Measurements from ENCODE around the gene ALDH5A1.

The ALDH5A1 gene

DNA sequence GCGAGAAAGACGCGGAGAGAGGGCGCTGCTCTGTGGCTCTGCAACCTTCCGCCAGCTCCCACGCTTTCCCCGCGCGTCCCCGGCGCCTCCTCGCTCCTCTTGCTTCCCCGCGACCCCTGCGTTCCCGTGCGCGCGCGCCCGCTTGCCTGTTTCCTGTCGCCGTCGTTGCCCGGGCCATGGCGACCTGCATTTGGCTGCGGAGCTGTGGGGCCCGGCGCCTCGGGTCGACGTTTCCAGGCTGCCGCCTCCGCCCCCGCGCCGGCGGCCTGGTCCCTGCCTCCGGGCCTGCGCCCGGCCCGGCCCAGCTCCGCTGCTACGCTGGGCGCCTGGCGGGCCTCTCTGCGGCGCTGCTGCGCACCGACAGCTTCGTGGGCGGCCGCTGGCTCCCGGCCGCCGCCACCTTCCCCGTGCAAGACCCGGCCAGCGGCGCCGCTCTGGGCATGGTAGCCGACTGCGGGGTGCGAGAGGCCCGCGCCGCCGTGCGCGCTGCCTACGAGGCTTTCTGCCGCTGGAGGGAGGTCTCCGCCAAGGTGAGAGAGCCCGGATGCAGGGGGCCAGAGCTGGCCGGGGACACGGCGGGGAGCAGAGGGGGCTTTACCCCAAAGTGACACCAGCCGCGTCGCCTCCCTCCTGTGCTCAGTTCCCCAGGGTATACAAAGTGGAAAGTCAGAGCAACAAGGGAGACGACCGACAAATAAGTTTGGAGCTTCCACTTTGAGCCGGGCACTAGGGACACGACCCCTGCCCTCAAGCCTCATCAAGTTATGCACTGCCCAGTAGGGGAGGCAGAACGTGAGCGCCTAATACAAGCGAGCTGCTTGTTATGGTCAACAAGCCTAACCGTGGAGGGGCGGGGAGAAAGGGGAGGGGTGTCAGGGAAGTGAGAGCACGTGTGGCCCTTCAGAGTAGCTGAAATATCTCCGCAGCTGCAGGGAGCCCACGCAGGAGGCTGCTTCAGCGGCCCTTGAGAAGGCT, at the start of gene ALDH5A1:
Gene ALDH5A1, plus strand, starts transcription at position 149 of the 975 bp plus-strand sequence. Its CDS starts 28 bp downstream, at position 177.
- peak; percentile 74 for DNase-seq

DNA sequence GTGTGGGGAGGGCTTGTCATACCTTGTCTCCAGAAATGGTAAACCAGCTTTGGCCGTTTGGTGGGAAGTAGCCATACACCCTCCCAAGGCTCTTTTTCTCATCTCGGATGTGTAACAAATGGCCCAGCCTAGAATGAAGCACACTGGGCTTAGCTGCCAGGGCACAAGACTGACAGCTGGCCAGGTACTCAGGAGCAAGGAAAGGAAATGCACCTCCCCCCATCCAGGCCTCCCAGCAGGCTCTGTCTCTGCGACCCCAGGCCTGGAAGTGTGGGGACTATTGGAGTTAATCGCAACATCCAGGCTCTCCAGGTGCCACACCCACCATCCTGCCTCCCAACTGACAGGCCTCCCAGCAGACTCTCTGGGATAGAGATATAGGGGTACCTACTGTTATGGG, 49.1 kb upstream of the ALDH5A1 start:
- no peak for DNase-seq

DNA sequence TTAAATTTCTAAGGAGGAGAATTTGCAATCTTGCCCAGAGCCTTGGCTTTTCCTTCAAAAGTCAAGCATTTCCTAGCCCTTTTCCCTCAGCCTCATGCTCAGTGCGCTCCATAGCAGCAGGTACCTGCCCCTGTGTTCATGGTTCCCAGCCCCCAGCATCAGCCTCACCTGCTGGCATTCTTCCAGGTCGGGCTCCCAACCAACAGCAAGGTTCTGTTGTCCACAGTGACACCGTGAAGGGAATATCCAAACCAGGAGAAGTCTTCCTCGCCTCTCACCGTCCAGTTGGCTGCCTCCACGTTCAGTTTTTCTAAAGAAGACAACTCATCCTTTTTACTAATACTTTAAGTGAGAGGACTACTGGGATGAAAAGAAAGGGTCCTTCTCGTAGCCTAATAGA, 48.1 kb upstream of the ALDH5A1 start:
- no peak for DNase-seq

DNA sequence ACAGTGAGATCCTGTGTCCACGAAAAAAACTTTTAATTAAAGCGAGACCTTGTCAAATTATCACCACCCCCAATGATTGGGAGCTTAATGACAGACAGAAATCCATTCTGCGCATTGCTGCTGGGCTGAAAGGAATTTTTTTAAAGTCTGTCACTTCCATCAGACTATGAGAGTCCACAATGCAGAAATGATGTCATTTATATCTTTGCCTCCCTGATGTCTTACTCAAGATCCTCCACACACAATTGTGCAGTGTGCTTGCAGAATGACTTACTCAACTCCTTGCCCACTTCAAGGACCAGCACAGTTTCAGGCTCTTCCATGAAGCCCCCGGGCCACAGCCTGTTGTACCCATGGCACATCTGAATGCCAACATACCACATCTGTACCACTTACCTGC, 46.4 kb upstream of the ALDH5A1 start:
- DNase-seq: no peak

DNA sequence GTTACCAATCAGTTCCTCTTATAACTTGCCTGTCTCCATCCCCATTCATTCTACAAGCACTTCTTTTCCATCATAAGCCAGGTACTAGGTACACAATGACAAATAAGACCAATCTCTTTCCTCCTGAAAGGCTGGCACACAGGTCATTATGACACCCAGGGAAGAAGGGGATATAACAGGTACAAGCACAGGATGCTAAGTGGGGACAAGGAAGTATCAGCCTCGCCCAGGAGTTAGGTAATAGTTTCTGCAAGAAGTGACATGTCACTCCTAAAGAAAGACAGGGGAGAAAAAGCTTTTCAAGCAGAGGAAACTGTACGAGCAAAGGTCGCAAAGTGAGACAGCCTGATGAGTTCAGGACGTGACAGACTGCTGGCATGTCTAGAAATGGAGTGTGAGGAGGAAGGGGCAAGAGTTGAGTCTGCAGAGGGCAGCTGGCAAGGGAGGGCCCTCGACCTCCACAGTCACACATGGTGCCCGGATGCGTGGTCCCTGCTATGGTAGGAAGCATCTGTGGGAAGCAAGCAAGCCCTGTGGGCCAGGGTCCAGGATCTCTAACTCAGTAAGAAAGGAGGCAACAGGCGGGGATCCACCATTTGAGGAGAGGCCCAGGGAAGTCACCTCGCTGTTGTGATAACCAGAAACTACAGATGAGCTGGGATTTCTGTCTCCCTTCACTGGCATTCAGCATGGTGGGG, 45.8 kb upstream of the ALDH5A1 start:
- DNase-seq: no peak

DNA sequence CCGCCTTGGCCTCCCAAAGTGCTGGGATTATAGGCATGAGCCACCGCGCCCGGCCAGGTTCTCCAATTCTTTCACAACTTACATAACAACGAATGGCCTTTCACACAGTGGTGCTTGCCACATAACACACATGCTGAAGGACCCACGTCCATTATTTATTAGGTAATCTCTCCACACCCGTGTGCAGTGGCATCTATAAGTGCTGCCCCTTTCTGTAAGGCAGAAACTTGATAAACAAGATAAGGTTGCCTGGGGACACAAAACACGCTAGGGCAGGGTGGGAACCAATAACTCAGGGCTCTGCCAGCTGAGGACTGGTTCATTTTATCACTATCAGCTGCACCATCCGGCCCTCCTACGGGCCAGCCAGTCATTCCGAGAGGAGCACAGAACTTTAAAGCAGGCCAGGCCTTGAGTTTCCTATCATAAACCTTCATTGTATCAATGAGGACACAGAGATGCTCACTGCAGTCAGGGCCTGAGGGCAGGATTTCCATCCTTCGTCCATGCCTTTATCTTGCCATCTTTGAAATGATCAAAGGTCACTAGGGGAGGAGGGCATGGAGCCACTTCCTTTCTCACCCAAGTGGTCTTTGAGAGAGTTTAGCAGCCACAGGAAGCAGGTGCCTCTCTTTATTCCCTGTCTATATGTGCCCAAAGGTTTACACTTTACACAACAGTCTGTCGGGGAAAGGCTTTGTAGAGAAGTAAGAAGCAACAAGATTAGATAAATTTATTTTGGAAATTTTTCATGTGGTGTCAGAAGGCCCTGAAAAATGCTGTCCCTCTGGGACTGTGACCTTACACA, 43.0 kb upstream of the ALDH5A1 start:
- no peak for DNase-seq

DNA sequence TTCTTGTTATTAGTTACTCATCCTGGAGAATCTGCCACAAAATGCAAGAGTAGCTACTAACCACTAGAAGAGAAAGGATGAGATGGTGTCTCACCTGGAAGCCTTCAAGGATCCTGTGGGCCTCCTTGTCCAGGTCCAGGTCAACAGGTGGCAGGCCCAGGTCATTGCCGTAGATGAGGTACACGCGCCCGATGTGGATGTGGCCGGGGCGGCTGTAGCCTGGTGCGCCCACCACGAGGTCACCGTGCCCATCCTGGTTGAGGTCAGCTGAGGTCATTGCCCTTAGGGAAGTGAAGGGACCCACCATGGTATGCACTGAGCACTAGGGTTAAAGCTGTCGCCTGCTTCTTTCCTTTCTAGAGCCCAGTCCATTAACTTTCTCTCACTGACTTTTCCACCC, 40.8 kb upstream of the ALDH5A1 start:
- DNase-seq: no peak

DNA sequence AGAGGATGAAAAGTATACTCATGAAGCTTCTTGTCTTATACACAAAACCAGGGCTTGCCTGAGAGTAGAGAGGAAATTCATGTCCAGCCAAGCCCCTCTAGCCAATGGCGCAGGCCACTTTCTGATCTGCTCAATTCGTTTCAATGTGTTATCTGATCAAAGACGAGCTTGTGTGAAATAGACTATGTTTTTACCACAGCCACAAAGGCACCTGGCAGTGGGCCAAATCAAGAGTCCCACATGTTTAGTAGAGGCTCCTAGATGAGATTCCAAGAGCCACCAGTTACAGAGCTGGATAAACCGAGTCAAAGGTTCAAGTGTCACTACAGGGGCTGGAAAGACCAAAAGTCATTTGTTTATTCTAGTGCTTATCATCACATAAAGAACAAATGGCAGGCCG, 40.3 kb upstream of the ALDH5A1 start:
- DNase-seq: no peak

DNA sequence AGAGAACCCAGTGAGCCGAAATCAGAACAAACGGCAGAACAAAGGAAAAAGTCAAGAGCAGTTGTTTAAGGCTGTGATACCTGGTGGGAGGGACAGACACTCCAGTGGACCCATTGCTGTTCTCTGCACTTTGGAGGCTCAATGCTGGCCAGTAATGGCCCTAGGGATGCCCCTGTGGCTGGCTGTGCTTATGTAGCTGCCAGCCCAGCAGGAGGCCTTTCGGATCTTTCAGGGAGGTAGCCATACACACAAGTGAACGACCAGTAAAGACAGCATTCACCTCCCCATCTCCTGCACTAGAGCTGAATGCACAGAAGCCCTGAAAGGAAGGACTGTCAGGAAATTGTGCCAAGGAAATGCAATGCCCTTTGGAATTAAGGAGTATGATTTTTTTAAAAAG, 39.7 kb upstream of the ALDH5A1 start:
- DNase-seq: no peak

DNA sequence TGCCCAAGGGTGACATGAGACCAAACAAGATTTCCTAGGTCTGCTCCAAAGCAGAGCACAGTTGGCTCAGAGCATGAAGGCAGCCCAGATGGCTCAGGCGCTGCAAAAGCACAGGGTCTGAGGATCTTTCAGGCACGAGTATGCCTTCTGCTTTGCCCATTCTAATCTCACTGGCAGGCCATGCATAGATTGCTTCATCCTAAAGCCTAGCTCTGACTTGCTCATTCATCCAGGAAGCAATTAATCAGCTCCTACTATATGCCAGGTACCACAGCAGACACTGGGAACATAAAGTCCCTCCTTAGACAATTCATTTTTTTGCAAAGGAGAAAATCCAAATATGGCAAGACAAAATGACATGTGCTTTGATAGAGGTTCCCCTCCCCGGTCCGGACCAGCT, 36.6 kb upstream of the ALDH5A1 start:
- DNase-seq: no peak

DNA sequence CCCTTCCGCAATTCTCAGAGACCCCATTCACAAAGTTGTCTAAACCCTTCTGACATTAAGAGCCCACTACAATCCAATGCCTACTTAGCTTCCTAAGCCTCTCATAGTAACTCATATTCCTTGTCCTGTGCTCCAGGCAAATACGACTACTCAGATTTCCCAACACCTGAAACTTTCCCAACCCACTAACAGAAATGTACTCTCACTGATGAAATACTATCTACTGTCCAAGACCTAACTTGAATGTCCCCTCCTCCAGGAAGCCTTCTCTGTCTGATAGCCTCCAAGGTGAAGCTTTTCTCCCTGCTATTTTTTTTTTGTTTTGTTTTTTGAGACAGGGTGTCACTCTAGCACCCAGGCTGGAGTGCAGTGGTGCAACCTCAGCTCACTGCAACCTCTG, 35.8 kb upstream of the ALDH5A1 start:
- DNase-seq: no peak

DNA sequence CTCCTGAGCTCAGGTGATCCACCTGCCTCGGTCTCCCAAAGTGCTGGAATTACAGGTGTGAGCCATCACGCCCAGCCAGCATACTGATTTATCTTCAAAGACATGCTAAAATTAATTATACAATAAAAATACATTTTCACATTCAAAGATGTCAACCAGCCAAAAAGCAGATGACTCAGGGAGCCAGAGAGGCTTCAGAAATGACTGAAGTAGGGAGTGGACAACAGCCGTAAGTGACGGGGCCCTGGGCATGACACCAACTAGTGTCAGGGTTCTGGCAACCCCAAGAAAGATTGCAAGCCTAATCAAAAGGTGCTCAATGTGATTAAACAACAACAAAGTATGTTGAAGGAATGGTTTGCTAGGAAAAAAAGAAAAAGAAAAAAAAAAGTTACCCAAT, 33.8 kb upstream of the ALDH5A1 start:
- DNase-seq: no peak

DNA sequence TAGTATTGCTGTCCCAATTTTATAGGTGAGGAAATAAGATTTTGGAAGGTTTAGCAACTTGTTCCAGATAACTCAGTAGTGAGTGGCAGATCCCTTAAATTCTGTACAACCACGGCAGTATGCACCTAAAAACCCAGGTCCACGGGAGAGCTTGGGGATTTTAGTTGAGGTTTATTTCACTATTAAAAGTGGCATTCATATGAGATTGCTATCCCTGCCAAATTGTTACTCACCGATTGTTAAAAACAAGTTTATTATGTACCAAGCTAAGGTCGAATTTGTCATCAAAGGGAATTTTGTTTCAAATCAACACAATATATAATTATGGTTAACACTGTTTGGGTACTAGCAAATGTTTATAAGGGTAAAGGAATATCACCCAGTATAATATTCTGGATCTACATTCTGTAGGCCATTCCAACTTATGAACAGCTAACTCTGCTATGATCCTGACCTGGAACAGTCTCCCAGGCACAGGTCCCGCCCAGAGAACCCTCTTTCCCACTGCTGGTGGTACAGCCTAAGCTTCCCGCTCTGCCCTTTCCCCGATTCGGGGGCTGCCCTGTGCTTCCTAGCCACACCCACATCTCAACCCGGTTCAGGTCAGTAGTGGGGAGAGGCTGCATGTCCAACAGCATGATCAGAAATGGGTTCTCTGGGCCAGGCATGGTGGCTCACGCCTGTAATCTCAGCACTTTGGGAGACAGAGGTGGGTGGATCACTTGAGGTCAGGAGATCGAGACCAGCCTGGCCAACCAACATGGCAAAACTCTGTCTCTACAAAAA, 30.3 kb upstream of the ALDH5A1 start:
- DNase-seq: no peak

DNA sequence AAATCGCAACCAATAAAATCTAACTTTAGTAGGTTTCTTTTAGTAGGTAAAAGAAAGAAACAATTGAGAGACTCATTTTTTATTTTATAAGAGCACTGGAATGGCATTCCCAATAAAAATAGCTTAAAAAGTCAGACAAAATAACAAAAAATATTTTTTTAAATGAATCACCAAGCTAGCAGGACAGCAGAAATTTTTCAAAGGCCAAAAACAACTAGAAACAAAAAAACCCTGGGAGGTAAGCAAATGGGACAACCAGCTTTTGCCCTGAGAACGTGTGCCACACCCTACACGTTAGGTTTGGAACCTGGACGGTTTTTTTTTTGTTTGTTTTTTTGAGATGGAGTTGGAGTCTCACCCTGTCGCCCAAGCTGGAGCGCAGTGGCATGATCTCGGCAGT, 25.0 kb upstream of the ALDH5A1 start:
- DNase-seq: no peak

DNA sequence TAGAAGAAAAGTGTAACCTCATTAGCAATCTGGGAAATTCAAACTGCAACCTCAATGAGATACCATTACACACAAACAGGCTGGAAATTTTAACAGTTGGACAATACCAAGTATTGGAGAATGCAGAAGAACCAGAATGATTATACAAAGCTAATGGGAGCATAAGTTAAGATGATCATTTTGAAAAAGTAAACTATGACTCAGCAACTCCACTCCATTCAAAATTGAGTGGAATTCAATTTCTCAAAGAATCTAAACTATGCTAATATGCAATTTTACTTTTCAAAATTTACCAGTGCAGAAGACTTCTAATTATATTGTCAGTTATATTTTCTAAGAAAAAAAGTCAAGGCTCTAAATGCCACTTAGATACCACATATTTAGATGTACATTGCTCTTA, 22.6 kb upstream of the ALDH5A1 start:
- no peak for DNase-seq

DNA sequence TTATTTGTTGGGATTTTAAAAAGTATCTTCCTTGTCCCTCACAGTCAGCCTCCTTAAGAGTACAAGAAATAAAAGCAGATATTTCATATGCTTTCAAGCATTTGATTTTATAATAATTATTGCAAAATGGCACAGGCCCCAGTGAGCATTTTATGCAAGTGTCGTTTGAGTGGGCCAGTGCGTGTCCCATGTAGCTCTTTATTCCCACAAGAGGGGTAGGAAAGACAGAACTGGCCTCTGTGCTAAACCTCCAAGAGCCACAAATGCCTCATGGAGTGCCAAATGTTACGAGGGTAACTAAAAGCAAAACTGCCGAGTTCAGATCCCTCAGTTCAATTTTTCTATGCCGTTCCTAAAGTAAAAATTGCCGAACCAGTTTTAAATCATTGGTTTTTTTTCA, 18.1 kb upstream of the ALDH5A1 start:
- DNase-seq: no peak

DNA sequence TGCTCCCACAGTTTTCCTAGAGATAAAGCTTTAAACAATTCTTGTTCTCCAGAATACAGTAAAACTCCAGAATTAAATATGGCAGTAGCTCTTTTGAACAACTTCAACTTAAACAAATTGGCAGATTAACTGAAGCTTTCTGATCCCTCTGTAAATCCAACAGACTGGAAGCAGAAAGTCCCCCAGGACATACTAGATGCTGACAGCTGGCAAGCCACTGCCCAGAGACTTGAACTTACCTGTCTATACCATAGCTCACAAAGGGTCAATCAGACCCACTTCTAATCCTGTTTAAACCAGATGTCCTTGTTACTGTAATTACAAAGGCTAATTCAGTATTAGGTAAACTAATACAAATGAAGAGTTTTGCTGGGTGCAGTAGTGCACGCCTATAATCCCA, 17.7 kb upstream of the ALDH5A1 start:
- no peak for DNase-seq

DNA sequence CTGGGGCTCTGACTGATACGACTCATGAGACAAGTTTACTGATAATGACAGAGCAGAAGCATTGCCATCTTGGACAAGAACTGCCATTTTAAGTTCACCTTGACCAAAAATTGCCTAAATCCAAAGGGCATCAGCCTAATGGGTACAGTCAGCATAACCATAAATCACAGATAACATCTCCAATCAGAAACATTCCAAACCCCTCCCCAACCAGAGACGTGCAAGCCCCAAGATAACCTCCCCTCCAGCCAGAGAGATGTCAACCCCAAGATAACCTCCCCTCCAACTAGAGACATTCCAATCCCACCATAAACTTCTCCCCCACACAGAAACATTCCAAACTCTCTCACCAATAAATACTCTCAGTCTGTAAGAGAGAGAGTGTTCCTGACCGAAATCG, 15.9 kb upstream of the ALDH5A1 start:
- no peak for DNase-seq

DNA sequence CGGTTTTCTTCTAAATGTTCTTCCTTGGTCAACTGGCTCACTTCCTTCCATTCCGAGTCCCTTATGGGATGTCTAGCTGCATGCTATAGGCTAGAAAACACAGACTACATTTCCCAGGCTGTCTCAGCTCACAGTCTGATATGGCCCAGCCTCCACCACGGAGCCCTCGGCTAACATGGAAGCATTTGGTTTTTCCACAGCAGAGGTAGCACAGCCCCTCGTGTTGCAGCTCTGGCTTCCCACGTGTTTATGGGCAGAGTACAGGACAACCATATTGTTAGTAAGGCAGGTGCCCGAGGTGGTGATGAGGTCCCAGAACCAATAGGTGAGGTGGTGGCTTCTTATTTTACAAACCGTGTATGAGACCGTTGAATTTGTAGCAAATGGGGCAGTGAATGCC, 14.1 kb upstream of the ALDH5A1 start:
- no peak for DNase-seq

DNA sequence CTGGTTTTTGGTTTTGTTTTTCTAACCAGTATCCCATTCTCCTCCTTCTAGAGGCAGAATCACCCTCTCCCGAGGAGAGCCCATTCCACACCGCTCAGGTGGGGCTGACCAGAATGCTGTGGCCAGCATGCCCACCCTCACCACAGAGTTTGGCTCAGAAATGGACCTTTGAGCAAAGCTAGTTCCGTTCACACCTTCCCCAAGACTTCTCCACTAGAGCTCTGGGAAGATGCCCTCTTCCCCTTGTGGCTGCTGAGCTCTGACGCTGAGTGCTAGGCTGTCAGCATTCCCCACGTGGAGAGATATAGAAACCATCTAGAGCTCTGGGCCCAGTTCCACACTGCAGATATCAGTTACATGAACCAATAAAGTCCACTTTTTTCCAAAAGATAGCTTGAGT, 13.3 kb upstream of the ALDH5A1 start:
- no peak for DNase-seq

DNA sequence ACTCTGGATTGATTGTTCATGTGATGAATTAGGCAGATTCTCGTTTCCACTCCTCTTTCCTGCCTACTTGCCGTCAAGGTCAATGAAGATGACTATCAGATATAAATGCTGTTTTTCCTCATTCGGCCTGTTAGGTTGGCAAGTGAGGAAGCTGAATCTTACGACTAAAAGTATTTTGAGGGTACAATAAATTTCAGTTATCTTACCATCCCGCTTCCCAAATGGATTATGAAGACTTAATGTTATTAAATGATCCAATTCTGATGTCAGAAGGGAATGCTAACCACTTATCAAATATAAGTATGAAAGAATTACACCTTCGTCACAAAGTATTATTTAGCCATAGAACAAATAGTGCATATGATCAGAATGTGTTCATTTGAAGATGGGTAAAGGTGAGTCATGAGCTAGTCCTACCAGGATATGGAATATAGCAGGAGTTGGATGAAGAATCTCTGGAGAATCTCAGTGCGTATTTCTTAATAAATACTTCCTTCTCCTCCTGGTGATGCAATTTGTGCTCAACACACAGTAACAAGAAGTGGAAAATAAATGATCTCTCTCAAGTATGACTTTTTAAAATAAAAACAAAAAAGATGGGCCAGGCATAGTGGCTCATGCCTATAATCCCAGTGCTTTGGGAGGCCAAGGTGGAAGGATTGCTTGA, 10.0 kb upstream of the ALDH5A1 start:
- no peak for DNase-seq

DNA sequence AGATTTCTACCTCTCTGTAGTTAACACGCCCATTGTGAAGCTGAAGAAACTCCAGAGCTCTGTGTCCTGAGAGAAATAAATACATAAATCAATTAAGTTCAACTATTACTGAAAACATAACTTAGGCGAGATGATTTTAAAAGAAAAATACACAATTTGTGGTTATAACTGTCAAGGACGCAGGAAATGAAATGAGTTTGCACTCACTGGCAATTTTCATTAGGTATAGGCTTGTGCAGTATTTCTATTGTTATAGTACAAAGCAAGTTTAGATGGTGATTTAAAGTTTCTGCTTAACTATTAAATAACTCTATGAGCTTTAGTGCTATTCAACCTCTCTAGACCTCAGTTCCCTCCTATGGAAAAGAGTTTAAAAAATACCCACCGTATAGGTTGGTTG, 8.7 kb upstream of the ALDH5A1 start:
- no peak for DNase-seq
